Endometrial microvascular endothelial cells (primary cell): Measurements from ENCODE around the gene ANKFY1. TPM values are rescaled to one million over a fixed set of nuclear protein-coding genes. Genes with fewer than 3 reads are reported as not detected.
"Not testable (repeated sequence)": the region's sequence is repeated elsewhere in the genome, so short reads cannot be mapped to it uniquely, and the experiment has no call there.

ENCODE experiments used
- in situ Hi-C: cut with HindIII; loops from 2 replicates; pipeline ENCODE4 v1.10.0; 2017; ENCODE audit warnings: low sequenced_read_pairs, low pct_unique_long_range_greater_than_20kb; ENCODE audit errors: inconsistent ontology term
- total RNA-seq: library from RNA; depleted of rRNA; stranded (reverse); fragments of >200 nt; gene quantifications from one replicate; pipeline ENCODE4 v1.2.3, GENCODE V29; 2015; ENCODE audit errors: inconsistent ontology term

Gene ANKFY1
- total RNA-seq, 1 donor from 2014 or later, result 20.7 TPM

DNA sequence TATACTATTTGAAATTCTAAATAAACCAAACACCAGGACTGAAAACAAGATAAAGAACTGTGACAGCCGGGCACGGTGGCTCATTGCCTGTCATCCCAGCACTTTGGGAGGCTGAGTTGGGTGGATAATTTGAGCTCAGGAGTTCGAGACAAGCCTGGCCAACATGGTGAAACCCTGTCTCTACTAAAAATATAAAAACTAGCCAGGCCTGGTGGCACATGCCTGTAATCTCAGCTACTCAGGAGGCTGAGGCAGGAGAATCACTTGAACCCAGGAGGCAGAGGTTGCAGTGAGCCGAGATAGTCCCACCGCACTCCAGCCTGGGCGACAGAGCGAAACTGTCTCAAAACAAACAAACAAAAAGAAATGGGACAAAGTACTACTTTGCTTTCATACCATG lies 73.0 kb downstream of the ANKFY1 start:
- in situ Hi-C loops, result not testable (repeated sequence)

DNA sequence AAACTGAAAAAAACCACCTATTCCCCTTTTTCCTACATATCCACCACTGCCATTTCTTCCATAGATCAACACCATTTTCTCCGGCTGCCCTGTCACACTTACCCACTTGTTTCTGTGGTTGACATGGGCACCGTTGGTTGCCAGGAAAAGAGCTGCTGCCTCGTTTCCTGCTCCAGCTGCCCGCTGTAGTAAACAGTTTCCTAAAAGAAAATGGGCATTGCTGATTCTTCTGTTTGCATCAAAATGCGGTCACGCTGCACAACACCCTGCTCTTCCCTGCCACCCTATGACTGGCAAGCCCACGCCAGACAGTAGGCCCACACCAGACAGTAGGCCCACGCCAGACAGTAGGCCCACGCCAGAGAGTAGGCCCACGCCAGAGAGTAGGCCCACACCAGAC lies 74.5 kb downstream of the ANKFY1 start:
- in situ Hi-C loops, result no loop called here

DNA sequence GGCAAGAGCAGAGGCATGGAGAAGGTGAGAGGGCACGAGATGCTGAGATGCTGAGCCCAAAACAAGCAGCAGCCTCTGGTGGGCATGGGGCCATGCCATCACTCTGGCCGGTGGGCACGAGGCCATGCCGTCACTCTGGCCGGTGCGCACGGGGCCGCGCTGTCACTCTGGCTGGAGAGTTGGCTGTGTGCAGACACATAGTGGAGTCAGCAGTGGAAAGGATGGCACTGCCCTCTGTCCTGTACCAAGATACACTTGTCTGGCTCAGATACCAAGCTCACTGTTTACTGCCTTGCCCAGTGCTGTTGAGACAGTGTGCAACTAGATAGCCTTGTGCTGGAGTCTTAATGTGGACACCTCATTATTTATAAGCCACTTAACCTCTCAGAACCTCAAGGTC lies 75.7 kb downstream of the ANKFY1 start:
- in situ Hi-C loops, result no loop called here

DNA sequence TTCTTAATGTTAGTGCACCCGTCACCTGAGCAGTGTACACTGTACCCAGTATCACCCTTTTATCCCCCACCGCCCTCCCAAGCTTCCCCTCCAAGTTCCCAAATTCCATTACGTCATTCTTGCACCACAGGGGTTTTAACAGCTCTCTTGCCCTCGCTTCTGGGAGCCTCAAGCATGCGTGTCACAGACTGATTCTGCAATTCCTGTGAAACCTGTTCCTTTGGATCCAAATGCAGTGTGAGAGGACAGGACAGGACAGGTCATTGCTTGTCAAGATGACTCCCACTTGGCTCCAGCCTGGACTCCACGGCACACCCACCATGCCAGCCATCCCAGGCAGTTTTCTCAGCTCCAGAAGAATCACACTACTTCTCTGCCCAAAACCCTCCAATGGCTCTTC lies 76.7 kb downstream of the ANKFY1 start:
- in situ Hi-C loops, result no loop called here

DNA sequence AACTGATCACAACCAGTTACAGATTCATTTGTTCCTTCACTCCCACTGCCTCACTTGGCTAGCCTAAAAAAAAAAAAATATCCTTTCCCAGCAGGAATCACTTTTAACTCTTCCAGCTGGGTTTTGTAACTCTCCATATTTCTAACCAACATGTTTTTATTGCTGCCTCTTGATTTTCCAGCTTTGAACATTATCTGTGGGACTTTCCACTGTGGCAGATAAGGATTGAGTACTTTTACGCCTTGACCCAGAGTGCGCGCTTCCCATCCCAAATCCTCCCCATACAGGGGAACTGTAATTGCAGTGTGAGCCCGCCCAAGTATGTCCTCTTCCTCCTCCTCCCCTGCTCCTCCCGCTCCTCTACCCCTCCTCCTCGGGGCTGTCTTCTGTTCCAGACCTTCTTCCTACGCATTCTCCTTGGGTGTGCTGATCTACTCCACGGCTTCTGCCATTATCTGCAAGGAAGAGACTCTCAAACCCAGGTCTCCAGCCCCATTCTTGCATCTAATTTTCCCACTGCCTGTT lies 77.4 kb downstream of the ANKFY1 start:
- in situ Hi-C loops, result no loop called here

DNA sequence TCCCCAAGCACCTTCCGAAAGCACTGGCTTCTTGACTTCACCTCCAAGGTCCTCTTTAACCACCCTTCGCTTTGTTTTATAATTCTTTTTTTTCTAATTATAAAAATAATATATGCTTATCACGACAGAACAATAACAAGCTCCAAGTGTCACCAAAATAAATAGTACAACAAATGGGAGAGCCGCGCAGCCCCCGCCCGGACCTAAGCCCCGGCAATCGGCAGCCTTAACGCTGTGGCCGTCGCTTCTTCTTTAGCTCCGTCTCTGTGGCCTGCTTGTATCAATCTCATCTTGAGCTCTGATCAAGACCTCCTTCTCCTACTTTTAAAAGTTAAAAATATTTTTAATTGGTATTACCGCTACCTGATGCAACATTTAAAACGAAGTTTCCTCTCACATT lies 78.1 kb downstream of the ANKFY1 start:
- in situ Hi-C loops, result no loop called here

DNA sequence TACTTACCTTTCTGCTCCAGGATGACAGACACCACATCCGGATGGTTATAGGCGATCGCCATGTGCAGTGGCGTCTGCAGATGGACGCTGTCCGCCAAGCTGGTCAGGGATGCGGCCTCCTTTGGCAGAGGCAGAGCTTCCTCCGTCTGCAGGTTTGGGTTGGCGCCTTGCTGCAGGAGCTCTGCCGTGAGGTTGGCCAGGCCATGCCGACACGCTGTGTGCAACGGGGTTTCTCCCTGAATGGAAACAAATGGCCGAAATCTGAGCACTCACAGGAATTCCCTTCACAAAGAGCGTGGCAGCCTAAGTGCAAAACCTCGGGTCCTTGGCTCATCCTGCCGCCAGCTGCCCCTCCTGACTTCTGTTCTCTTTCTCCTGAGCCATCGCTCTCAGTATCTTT lies 79.0 kb downstream of the ANKFY1 start:
- in situ Hi-C loops, result no loop called here

DNA sequence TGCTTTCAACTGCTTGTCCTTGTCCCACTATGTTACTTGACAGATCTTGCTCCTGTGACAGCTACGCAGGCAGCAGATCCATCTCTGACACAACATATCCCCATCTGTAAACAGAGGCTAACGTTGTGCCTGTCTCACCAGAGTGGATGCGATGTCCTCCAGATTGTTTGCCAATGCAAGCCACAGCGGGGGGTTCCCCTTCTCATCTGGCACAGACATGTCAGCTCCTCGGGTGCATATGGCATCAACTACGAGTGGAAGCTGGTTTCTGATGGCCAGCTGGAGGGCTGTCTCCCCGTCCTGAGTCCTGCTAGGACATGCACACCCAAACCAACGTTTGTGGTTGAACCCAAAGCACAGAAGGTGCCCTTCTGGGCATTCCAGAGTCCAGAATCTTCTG lies 81.7 kb downstream of the ANKFY1 start:
- in situ Hi-C loops, result no loop called here

DNA sequence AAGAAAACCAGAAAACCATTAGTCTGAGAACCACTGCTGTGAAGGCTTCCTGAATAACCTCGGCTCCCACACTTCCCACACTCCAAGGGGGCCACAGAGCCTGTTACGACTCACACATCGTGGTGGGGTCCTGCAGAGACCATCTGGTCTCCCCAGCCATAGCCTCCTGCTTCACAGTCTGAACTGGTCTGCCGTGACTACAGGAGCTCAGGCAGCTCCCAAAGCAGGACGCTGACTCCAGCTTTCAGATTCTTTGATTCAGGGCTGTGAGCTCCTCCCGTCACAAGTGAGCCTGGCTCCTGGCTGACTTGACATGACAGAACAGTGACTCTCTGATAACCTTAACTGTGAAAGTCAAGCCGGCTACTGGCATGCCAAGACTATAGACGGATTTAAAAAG lies 83.0 kb downstream of the ANKFY1 start:
- in situ Hi-C loops, result no loop called here

DNA sequence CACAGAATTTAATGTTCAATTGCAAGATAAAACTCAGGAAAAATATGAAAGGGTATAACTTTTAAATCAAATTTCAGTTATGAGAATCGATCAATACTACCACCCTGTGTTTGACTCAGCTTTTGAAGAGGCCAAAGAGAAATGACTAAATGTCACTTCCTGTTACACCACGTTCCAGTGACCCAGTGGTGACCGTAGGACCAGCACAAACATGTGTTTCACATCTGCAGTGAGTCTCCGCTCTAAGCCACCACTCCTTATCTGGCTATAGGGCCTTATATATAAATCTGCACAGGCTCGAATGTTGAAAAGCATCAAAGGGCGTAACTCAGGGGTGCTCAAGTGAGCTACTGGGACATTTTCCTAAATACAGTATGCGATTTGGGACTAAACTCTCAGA lies 84.7 kb downstream of the ANKFY1 start:
- in situ Hi-C loops, result no loop called here

DNA sequence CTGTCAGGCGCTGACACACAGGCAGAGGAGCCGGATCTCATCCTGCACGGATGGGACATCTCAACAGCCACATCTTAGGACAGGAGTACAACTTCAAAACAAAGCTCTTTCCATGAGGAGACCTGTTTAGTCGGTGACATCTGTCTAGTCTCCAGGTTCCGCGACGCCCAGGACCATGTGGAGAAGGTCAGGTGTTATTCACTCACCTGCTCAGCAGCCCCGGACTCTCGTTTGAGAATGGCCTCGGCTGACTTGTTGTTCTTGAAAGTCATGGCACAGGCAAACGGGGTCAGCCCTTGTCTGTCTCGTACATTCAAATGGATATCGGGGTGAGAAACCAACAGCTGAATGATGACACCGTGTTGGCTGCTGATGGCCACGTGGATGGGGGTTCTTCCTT lies 85.1 kb downstream of the ANKFY1 start:
- in situ Hi-C loops, result no loop called here

DNA sequence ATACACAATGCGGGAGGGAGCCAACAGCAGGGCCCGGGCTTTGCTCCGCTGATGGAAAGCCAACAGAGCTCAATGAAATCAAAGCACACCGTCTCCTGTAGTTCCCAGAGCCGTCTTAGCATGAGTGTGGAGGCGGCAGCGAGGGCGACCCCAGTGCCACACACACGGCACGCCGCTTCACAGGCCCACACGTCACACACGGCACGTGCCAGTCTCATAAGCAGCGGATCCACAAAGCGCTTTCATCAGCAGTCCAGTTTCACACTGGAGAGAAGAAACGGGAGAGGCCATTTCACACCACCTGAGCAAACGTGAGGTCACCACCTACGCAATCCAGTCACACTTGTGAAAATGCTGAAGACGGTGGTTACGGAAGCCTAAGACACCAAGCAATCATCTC lies 86.0 kb downstream of the ANKFY1 start:
- in situ Hi-C loops, result no loop called here

DNA sequence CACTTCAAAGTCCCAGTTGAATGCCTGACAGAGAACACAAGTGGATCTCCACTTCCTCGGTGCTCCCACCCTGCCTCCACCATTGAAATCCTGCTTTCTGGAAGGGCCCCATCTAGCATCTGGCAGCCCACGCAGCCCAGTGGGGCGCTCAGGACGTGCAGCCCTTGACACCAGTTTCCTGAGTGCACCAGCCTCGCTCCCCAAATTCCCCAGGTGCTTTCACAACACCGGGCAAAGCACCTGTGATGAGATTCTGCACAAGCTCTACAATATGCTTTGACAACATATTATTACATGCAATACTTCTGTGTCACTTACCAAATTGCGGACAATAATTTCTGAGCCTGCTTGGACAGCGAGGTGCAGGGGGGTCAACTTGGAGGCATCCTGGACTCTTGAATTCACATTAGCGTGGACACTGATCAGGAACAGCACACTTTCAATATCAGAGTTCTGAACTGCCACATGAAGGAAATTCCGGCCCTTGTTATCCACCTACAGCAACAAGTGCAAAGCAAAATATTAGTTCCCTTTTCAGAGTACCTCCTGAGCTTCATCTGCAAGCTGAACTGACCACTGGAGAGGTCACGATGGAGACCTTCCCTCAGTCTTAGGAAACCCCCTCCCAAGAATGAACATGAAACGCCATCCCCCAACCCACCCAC lies 86.8 kb downstream of the ANKFY1 start:
- in situ Hi-C loops, result no loop called here

DNA sequence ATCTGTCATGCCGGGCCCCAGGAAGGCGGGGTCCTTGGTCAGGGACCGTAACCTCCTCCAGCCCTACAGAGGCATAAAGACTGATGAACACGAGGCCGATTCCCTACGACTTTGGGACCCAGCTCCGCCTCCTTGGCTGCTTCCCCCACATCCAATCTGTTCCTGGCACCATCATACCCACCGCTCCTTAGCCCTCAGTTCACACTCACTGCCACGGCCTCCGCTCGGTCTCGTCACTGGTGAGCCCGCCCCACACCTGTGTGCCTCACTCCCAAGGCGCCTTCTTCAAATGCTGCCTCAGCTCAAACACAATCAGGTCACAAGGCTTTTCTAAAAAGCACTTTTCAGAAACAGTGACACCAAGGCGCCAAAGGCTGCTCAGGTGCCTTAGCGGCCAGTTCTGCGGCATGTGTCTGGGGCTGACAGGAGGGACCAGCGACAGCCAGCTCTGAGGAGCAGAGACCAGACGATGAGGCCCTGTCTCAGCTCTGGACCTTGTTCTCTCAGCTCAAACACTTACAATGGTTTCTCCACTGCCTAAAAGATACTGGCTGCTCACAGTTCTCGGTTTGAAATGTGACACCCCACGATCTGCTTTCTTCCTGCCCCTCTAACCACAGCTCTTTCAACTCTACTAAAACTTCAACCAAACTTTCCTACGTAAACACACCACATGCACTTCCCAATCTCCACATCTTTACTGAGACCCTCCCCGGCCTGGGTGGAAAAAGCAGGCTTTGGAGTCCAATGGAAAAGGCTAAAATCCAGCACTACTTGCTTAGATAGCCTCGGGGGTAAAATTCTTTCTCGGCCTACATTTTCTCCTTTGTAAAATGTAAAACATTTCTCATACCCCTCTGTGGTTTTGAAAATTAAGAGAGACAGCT lies 87.6 kb downstream of the ANKFY1 start:
- in situ Hi-C loops, result no loop called here

DNA sequence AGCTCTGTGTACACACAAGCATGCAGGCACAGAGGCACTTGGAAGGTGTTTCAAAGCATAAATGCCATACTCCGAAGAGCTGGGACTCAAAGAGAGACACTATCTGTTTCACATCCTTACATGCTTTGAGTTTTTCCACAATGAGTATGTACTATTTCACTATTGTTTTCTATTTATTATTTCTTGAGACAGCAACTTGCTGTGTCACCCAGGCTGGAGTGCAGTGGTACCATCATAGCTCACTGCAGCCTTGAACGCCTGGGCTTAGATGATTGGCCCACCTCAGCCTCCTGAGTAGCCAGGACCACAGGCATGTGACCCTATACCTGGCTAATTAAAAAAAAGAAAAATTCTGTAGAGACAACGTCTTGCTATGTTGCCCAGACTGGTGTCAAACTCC lies 89.2 kb downstream of the ANKFY1 start:
- in situ Hi-C loops, result no loop called here

DNA sequence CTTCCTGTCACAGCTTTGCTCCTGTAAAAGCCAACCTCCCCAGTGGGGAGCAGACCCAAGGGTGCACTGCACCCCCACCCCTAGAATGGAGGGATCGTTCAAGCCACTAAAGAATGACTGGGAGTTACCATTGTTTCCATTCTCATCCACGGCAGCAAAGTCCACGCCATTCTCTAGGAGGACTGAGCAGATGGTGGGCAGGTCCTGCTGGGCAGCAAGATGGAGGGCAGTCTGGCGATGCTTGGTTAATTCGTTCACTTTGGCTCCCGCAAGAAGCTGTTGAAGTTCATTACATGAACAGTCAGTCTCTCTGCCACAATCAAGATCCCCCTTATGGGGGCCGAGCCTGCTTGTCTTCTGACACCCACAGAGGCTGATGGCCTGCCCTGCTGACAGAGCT lies 90.0 kb downstream of the ANKFY1 start:
- in situ Hi-C loops, result no loop called here

DNA sequence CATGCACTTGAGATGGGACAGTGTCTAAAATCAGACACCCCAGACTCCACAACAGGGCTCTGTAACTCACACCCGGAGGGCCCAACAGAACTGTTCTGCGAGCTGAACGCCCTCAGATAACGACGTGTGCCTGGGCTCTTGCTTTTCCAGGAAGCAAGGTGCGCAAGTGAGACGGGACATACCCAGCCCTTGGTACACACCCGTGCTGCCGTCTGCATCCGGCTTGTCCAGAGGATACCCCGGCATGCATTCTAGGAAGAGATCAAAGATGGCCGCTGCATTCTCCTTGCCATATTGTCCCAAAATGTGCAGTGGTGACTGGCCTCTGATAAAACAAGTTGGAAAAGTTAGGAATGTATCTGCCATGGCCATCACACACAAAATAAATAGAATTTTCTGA lies 91.4 kb downstream of the ANKFY1 start:
- in situ Hi-C loops, result no loop called here

DNA sequence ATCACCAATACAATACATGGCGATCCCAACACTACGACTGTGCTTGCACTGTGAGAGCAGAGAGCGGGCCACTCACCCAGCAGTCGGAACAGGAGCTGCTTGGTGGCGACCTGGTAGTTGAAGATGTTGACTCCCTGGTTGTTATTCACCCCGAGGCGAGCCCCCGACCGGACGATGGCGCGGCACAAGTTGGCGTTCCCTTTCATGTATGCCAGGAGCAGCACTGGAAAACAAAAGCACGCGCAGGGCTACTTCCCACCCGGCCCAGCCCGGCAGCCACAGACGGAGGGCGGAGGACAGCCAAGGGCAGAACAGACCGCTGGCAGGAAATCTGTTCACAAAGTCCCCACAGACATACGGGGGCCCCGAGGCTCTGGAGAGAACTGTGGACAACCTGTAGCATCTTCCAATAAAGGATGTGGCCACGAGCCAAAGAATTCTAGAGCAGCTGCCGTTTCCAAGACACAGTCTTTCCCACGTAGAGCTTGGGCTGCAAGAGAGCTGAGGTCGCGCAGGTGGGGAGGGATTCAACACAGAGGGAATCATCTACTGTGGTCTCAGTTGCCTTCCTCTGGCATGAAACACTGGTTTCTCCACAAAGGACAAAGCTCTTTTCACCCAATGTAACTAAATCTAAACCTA lies 93.0 kb downstream of the ANKFY1 start:
- in situ Hi-C loops, result no loop called here

DNA sequence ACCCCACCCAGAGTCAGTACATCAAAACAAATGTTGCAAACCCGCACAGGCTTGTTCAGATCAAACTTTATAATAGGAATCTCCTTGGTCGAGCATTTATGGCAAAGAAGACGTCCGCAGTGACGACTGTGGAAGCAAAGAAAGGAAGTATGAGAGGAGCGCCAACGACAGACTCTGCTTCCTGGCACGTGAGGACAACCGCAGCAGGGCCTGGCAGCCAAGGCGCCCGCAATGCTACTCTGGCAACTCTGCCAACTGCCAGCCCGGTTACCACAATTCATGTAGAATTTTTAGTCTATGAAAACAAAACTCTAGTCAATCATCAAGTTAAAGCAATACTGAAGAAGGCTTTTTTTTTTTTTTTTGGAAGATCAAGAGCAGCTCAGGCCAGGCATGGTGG lies 96.0 kb downstream of the ANKFY1 start:
- in situ Hi-C loops, result no loop called here

DNA sequence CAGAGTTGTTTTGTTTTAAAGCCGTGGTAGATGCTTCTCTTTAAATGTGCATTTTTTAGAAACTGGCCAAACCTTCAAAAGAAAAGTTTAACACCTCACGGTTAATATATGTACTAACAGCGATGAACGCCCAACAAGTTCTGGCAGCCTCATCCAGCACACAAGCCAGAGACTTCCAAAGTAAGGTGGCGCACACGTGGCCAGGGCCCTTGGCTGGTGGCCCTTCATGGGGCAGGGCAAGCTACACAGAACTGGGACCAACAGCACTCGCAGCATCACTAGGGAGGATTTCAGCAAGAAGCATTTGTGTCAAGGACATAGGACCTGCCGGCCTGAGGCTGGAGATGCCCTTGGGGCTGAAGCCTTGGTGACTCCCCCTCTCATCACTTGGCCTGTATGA lies 97.4 kb downstream of the ANKFY1 start:
- in situ Hi-C loops, result no loop called here
